ENCODE results near the gene GLB1L2.

GLB1L2 gene

DNA sequence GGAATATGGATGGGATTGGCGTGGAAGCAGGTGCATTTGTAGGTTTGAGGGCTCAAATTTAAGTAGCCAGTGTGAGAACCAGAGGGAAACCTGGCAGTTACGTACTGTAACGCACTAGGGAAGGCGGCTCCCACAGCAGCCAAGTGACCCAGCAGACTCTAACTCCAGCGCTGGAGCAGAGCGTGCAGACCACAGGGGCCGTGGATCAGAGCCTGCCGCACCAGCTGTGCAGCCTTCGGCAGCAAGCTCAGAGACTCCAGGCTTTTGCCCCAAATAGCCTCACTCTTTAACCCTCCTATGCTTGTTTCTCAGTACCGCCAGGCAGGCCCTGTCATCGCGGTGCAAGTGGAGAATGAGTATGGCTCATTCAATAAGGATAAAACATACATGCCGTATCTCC lies 43.3 kb upstream of the GLB1L2 start:
- Histone ChIP-seq H3K4me3 (replicated peaks; ENCODE audit: low read depth, low read length) (no peak overlapping the region), H3K27me3 (replicated peaks; ENCODE audit: control insufficient read depth, insufficient read depth, low read length) (no peaks in the 10 kb centered on the region; the same call in none of the 2 replicates), H3K36me3 (ENCODE audit: control insufficient read depth, insufficient read depth, low read length) (no peaks in the 10 kb centered on the region)
- TF ChIP-seq, protein P1, sequence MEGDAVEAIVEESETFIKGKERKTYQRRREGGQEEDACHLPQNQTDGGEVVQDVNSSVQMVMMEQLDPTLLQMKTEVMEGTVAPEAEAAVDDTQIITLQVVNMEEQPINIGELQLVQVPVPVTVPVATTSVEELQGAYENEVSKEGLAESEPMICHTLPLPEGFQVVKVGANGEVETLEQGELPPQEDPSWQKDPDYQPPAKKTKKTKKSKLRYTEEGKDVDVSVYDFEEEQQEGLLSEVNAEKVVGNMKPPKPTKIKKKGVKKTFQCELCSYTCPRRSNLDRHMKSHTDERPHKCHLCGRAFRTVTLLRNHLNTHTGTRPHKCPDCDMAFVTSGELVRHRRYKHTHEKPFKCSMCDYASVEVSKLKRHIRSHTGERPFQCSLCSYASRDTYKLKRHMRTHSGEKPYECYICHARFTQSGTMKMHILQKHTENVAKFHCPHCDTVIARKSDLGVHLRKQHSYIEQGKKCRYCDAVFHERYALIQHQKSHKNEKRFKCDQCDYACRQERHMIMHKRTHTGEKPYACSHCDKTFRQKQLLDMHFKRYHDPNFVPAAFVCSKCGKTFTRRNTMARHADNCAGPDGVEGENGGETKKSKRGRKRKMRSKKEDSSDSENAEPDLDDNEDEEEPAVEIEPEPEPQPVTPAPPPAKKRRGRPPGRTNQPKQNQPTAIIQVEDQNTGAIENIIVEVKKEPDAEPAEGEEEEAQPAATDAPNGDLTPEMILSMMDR (IDR thresholded peaks at IDR 0.05; ENCODE audit: insufficient read depth, low read length, poor library complexity, severe bottlenecking) = no peak
- no peak for DNase-seq (ENCODE audit: extremely low read depth, insufficient read length)

GRCh38 chr11:134289167-134289566 lies 42.6 kb upstream of the GLB1L2 start:
- H3K36me3 ChIP-seq (ENCODE audit: control insufficient read depth, insufficient read depth, low read length) = no peaks in the 10 kb centered on the region
- DNase-seq (ENCODE audit: extremely low read depth, insufficient read length) = no peak
- no peaks in the 10 kb centered on the region; the same call in none of the 2 replicates for H3K27me3 ChIP-seq (replicated peaks; ENCODE audit: control insufficient read depth, insufficient read depth, low read length)
- TF ChIP-seq, protein P1 (IDR thresholded peaks at IDR 0.05; ENCODE audit: insufficient read depth, low read length, poor library complexity, severe bottlenecking) = no peak
- no peak overlapping the region for H3K4me3 ChIP-seq (replicated peaks; ENCODE audit: low read depth, low read length)

DNA sequence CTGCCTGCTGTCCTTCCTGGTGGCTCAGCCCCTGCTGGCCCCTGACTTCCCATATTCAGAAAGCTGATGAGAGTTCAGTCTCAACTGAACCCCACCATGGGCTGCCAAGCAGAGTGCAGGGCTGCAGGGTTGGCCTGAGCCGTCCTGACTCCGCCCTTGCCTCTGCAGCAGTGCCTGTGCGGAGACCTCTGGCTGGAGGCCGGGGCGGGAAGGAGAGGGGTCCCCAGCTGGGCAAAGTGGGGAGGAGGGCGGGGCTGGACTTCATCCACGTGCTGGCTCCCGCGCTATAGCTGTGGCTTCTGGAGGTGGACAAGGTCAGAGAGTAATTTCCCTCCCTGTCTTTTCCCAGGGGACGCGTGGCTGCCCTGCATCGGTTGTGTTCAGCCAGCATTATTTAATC lies 42.0 kb upstream of the GLB1L2 start:
- TF ChIP-seq, protein P1 (IDR thresholded peaks at IDR 0.05; ENCODE audit: insufficient read depth, low read length, poor library complexity, severe bottlenecking) = no peak
- DNase-seq (ENCODE audit: extremely low read depth, insufficient read length) = no peak
- H3K27me3 ChIP-seq (replicated peaks; ENCODE audit: control insufficient read depth, insufficient read depth, low read length) = no peaks in the 10 kb centered on the region; the same call in none of the 2 replicates
- H3K36me3 ChIP-seq (ENCODE audit: control insufficient read depth, insufficient read depth, low read length) = no peaks in the 10 kb centered on the region
- H3K4me3 ChIP-seq (replicated peaks; ENCODE audit: low read depth, low read length) = no peak overlapping the region

GRCh38 chr11:134290646-134291045 lies 41.1 kb upstream of the GLB1L2 start:
- no peaks in the 10 kb centered on the region; the same call in none of the 2 replicates for H3K27me3 ChIP-seq (replicated peaks; ENCODE audit: control insufficient read depth, insufficient read depth, low read length)
- no peak overlapping the region for H3K4me3 ChIP-seq (replicated peaks; ENCODE audit: low read depth, low read length)
- TF ChIP-seq, protein P1 (IDR thresholded peaks at IDR 0.05; ENCODE audit: insufficient read depth, low read length, poor library complexity, severe bottlenecking) = no peak
- H3K36me3 ChIP-seq (ENCODE audit: control insufficient read depth, insufficient read depth, low read length) = no peaks in the 10 kb centered on the region
- no peak for DNase-seq (ENCODE audit: extremely low read depth, insufficient read length)

DNA sequence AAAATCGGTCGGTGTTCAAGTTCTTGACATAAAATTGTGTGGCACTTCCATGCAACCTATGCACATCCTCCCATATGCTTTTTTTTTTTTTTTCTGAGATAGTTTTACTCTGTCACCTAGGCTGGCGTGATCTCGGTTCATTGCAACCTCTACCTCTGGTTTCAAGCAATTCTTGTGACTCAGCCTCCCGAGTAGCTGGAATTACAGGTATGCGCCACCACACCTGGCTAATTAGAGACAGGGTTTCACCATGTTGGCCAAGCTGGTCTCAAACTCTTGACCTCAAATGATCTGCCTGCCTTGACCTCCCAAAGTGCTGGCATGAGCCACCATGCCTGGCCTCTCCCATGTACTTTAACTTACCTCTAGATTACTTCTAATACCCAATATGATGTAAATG lies 40.6 kb upstream of the GLB1L2 start:
- Histone ChIP-seq H3K4me3 (replicated peaks; ENCODE audit: low read depth, low read length) (no peak overlapping the region), H3K27me3 (replicated peaks; ENCODE audit: control insufficient read depth, insufficient read depth, low read length) (no peaks in the 10 kb centered on the region; the same call in none of the 2 replicates), H3K36me3 (ENCODE audit: control insufficient read depth, insufficient read depth, low read length) (no peaks in the 10 kb centered on the region)
- TF ChIP-seq, protein P1 (IDR thresholded peaks at IDR 0.05; ENCODE audit: insufficient read depth, low read length, poor library complexity, severe bottlenecking) = no peak
- DNase-seq (ENCODE audit: extremely low read depth, insufficient read length) = no peak

DNA sequence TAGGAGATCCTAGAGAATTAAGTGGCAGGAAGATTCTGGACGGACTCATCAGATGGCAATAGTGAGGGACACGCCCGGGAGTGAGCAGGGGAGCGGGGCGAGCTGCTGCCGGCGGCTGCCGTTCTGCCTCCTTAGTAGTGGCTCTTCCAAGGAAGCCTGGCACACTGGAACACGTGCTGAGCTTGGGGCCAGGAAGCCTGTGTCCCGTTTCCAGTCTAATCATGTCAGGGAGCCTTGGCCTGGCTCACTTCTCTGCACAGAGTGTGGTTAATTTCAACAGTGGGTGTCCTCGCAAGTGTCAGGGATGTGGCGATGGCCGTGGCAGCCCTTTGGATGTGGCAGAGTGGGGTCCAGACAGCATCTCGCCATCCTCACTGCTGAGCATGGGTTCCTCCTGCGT lies 39.1 kb upstream of the GLB1L2 start:
- H3K36me3 ChIP-seq (ENCODE audit: control insufficient read depth, insufficient read depth, low read length) = no peaks in the 10 kb centered on the region
- no peak for DNase-seq (ENCODE audit: extremely low read depth, insufficient read length)
- TF ChIP-seq, protein P1 (IDR thresholded peaks at IDR 0.05; ENCODE audit: insufficient read depth, low read length, poor library complexity, severe bottlenecking) = no peak
- no peak overlapping the region for H3K4me3 ChIP-seq (replicated peaks; ENCODE audit: low read depth, low read length)
- no peaks in the 10 kb centered on the region; the same call in none of the 2 replicates for H3K27me3 ChIP-seq (replicated peaks; ENCODE audit: control insufficient read depth, insufficient read depth, low read length)

All from GM06990 (cell line).